WI38 (cell line): Measurements from ENCODE around the gene CYP26B1.

ENCODE experiments used
- H3K4me3 ChIP-seq: 2 replicates; pipeline ENCODE4 v1.5.1; 2011; ENCODE audit warnings: low read depth, mild to moderate bottlenecking, control low read depth, low read length
- TF ChIP-seq, protein P1 (sequence below): IDR thresholded peaks from 2 replicates; pipeline ENCODE4 v1.5.1; 2012; ENCODE audit warnings: low read depth, mild to moderate bottlenecking, control low read depth, low read length

Gene CYP26B1

DNA sequence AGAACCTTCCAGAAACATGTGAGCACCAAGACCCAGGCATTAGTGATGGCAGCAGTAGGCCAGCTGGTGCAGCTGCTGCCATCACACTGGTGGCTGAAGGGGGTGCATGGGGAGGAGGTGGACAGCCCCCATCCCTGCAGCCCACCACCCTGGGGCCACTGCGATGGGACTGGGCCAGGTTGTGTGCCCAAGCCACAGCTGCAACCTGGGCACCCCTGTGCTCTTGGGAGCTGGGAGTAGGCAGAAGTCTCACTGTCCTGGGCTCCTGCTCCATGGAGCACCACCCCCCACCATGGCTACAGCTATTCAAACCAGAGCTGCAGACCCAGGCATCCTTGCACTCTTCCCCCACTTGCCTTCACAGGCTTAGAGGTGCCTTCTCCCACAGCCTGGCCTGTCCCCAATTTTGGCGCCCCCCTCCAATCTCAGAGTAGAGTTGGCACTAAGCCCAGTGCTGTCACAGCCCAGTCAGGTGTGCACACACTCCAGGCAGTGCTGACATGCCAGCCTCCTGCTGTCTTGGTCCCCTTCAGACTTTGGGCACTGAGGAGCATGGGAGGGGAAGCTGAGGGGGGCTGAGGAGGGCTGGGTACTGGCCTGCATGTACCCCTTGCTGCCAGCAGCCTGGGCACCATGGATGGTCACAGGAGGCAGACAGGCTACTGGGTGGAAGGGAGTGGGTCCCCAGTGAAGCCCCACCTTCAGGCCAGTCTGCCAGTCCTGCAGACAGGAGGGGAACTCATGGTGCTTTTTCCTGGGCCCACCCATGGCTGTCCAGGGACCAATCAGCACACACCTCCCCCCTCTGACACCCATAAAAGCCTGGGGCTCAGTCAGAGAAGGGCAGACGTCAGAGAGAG lies 67.1 kb downstream of the CYP26B1 start:
- TF ChIP-seq, protein P1, sequence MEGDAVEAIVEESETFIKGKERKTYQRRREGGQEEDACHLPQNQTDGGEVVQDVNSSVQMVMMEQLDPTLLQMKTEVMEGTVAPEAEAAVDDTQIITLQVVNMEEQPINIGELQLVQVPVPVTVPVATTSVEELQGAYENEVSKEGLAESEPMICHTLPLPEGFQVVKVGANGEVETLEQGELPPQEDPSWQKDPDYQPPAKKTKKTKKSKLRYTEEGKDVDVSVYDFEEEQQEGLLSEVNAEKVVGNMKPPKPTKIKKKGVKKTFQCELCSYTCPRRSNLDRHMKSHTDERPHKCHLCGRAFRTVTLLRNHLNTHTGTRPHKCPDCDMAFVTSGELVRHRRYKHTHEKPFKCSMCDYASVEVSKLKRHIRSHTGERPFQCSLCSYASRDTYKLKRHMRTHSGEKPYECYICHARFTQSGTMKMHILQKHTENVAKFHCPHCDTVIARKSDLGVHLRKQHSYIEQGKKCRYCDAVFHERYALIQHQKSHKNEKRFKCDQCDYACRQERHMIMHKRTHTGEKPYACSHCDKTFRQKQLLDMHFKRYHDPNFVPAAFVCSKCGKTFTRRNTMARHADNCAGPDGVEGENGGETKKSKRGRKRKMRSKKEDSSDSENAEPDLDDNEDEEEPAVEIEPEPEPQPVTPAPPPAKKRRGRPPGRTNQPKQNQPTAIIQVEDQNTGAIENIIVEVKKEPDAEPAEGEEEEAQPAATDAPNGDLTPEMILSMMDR = no peak
- H3K4me3 ChIP-seq = no peak overlapping the region
